HG03521 (cell line): ENCODE measurements around the gene SEMA3D.
"Not testable (repeated sequence)": the region's sequence is repeated elsewhere in the genome, so short reads cannot be mapped to it uniquely, and the experiment has no call there.

ENCODE experiments used
- ATAC-seq: cut with Tn5 transposase; IDR thresholded peaks from one replicate; pipeline ENCODE4 v1.9.1; 2021; ENCODE audit warnings: mild to moderate bottlenecking, moderate library complexity; ENCODE audit not compliant: unreplicated experiment

The SEMA3D gene

DNA sequence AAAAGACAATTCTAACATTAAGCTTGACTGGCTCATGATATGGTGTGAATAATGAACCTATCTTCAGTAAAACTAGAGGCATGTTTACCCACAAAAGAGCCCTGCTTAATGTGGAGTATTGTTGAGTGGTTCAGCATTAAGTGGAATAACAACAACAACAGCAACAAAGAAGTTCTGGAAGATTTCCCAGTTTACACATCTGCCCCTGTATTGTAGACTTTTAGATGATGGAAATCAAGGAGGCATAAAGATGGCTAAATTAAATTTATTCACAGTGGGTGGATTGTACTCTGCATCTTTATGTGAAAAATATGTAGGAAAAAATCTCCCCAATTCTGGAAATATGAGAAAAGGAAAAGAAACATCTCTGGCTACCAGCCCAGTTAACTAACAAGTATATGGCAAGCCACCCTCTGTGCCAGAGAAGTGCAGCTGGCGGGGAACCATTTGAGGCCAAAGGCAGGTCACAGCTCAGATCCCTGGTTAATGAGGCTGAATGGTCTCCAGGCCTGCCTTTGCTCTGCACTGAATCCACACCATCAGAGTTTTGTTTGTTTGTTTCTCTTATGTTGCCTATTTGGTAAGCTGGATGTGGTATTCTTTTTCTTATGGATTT is 186.0 kb downstream of the SEMA3D start:
- no peak for ATAC-seq

DNA sequence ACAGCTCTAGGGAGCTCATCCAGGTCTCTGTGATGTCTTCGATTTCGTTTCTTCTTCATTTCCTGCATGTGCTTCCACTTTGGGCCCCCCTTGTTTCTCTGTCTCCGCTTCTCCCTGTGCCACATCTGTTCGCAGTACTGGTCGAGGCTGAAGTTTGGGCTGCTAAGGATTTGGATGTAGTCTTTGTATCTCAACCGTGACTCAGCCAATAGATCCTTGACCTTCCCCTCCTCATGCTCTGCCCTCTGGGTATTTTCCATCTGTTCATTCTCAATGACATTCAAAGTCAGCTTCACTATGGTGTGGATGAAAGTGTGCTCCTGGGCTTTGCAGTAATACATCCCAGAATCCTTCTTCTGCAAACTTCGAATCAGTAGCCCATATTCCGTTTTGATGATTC is 187.4 kb downstream of the SEMA3D start:
- ATAC-seq: no peak

DNA sequence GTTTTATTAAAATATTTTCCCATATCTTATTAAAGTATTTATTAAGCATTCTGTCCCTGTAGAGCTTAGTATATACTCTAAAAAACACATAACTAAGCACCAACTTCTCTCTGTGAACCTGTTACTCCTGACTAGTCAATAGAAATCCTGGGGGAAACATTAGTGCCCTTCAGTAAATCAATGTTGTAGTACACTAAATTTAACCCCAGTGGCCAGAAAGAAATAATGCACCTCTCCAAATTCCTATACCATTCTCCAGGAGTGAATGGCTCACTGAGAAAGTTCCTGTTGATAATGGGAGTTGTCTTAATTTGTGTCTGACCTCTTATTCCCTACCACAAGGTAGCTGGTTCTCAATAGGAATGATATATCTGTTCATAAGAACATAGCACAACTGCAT is 188.2 kb downstream of the SEMA3D start:
- ATAC-seq: no peak

DNA sequence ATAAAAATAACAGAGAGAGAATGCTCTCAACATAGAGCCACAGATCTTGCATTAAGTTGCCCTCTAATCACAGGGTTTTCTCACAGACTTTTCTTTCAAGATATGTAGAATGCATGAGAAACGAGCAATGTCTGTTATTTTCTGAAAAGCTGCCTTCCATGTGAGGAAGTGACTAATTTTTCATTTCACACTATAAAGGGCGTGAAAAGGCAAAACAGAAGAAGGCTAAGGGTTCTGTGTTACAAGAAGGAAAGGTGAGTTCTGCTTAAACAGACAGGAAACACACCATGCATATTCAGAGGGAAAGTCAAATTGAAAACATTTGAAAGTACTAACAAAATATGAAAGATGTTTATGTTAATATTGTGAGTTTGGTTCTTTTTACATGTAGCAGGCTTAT is 189.2 kb downstream of the SEMA3D start:
- ATAC-seq: no peak

DNA sequence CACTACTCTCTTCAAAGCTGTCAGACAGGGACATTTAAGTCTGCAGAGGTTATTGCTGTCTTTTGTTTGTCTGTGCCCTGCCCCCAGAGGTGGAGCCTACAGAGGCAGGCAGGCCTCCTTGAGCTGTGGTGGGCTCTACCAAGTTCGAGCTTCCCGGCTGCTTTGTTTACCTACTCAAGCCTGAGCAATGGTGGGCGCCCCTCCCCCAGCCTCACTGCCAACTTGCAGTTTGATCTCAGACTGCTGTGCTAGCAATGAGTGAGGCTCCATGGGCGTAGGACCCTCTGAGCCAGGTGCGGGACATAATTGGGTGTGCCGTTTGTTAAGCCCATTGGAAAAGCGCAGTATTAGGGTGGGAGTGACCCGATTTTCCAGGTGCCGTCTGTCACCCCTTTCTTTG is 193.9 kb downstream of the SEMA3D start:
- not testable (repeated sequence) for ATAC-seq

DNA sequence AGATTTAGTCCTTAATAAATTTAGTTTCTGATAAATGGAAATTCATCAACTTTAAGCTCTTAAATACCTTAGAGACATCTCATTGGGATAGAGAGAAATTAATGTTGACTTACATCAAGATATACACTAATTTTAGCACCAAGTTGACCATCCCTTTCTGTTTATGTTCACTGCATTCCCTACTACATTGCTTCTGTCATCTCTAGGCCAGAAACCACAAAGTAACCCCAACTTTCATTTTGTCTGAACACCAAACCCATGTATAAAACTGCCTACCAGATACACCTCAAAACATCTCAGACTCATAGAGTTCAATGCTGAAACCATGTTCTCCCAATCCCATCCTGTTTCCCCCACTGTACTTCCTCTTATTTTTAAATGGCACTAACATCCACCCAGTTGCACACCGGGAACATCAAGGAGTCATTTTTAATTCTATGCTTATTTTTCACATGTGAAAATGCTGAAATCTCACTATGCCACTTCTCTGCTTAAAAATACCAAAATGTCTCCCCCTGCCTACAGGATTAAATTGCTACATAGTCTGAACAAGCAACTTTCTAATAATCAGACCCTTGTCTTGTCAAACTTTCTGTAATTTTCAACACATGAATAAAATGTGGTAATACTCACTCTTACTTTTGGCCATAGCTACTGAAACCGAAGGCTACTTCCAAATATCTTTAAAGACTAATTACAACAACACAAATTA is 201.6 kb downstream of the SEMA3D start:
- ATAC-seq: no peak

DNA sequence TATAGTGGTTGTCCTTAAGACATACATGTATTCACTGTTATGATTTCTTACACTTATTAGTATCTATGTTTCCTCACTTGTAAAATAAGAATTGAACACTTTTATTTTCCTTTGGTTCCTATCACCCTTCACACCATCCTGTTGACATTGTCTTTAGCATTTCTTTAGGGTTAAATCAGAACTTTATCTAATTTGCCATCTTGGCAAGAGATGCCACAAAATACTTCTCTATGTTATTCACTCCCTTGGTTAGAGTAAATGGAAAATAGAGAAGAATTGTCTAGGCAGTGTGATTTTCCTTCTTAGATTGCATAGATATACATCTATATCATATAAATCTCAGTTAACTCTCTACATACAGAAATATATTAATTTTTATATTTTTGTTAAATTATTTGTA is 204.7 kb downstream of the SEMA3D start:
- ATAC-seq: no peak

DNA sequence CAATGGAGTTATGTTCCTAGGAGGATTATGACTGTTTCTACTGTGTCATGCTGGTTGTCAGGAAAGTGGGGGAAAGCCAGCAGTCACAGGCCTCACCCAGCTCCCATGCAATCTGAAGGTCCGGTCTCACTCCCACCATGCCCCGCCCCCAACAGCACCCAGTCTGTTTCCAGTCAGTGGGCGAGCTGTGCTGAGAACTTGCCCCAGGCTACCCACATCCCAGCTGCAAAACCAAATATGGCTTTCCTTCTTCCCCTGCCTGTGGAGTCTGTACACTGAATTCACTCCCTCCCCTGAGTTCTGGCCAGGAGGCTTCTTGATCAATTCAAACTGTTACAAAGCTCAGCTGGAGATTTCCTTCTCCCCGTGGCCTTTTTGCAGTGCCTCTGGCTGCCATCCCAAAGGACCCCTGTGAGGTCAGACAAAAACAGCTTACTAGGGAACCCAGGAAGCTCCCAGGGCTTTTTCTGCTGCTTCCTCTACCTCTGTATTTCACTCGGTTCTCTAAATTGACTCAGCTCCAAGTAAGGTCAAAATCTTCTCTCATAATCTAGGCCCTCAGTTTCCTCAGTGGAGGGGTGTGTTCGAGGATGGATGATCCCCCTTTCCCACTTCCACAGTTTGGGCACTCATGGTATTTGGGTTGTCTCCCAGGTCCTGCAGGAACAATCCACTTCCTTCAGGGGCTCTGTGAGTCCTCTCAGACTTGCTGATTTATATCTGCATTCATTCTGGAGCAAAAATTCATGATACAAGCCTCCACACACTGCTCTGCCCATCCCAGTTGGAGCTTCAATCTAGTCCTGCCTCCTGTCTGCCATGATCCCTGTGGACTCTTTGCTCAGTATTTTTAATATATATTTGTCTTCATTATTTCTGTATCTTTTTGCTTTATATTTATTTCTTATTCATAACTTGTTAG is 205.5 kb downstream of the SEMA3D start:
- no peak for ATAC-seq

DNA sequence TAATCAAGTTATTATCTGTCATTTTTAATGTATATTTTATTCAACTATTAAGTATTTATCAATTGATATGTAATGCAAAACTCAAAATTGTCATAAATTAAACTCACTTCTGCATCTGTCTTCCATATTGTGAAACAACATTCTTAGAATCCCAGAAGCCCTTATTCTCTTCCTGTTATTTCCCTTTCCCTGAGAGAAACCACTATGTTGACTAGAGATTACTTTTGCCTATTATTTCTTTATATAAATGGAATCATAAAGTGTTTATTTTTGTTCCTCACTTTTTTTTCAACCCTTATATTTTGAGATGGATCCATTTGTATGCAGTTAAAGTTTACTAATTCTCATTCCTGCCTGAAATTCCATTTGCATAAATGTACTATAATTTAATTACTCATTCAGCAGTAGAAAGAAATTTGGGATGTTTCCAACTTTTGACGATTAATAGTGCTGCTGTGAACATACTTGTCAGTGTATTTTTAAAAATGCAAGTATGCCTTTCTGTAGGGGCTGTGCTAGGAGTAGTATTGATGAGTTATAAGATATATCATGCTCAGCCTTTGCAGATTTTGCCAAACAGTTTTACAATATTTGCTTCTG is 211.2 kb downstream of the SEMA3D start:
- no peak for ATAC-seq

DNA sequence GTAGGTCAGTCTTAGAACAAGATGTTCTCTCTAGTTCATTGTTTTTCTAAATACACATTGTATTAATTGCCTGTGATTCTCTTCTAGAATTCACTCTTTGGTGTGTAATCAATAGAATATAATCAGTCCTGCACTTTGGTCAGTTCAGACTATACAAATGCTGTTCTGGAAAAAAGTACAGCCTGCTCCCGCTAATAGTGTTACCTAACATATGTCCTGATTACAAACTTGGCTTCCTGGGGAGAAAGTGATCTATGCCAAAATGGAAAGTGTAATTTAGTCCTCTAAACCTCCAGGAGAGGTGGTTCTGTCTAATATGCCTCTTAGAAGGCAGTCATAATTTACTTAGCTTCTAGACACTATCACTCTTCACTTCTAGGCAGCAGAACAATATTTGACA is 215.5 kb downstream of the SEMA3D start:
- no peak for ATAC-seq

DNA sequence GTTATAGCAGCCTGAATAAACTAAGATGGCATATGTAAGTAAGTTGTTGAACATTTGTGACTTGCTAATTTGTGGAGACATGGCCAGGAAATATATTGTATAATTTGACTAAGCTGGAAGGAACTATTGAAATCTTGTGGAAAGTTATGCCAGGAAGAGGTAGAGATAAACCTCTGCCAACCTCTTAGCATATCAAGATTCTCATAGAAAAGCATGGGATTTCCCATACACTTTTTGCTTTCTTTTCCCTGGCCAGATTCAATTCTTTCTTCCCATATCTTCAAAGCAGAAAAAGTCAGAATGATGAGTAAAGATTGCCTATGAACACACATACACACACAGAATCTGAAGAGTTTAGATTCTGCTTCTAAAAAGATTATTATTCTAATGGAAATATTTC is 216.2 kb downstream of the SEMA3D start:
- ATAC-seq: no peak

DNA sequence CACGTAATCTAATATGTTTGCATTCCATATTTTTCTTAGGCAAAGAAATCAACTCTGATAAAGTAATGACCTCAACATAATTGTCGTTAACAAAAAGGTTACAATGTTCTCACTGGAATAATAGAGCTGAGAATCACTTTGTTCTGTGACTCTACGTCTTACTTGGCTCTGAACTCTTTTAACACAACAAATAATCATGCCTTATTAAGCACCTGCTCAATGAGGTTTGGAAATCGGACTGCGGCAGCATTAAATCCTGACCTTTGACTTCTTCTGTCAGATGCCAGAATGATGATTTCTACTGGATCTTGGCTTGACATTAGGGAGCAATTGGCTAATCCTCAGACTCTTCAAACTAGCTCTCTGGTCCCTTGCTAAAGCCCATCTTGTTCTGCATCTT is 233.6 kb downstream of the SEMA3D start:
- ATAC-seq: no peak

DNA sequence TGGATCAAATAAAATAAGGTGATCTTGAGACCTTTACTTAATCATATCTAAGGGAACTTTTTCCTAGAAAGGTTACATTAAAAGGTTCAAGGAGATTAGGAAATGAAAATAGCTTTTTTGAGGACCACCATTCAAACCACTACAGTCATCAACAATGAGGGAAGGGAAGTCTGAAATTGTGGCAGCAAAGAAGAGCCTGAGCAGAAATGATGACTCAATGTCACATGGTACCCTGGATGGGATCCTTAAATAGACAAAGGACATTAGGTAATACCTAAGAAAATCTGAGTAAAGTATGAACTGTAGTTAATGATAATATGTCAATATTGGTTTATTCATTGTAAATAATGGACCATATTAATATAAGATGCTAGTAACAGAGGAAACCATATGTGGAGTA is 236.0 kb downstream of the SEMA3D start:
- ATAC-seq: no peak

DNA sequence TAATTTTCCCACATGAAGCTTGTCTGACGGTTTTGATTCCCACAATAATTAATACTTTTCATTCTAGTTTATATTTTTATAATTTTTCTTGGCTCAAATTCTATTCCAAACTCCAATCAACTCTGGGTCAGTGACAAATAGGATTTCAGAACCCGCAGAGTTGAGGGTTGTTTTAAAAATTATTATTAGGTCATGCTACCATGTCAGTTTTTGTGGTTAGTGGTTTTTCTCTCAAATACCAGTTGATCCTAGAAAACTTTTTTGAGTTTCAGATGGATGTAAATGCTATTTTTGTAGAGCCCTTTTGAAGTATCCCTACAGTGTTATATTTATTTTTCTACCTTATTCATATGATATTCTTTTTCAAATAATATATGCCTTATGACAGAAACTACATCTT is 237.4 kb downstream of the SEMA3D start:
- ATAC-seq: no peak

DNA sequence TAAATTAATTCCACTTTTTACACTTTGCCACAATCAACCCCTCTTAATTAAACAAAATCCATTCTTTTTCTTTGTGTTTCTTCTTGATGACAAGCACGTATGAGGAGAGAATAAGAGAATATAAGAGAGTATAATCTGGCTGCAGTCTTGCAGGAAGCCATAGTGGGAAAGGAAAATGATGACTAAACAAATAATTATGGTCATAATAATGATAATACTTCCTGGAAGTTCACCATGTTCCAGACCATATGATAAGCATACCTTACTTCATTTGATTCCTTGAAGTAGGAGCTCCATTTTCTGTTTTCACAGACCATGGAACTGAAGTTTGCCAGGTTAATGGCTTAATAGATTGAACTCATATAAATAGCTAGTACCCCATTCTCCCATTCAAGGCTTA is 237.8 kb downstream of the SEMA3D start:
- no peak for ATAC-seq

DNA sequence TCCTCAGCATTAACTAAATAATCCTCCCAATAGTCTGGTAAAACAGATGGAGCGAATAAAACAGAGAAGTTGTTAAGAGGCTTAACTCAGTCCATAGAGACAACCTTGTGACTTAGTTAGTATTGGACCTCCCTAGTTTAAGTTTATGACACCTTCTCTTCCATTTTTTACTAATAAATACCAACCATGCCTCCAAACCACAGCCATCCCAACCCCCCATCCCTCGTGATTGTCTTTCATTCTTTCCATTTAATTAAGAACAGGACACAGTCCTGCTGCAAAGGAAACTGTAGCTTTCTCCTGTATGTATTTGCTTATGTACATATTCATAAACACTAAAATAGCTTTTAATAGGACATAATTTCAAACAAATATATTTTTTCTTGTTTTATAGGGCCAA is 238.2 kb downstream of the SEMA3D start:
- no peak for ATAC-seq

DNA sequence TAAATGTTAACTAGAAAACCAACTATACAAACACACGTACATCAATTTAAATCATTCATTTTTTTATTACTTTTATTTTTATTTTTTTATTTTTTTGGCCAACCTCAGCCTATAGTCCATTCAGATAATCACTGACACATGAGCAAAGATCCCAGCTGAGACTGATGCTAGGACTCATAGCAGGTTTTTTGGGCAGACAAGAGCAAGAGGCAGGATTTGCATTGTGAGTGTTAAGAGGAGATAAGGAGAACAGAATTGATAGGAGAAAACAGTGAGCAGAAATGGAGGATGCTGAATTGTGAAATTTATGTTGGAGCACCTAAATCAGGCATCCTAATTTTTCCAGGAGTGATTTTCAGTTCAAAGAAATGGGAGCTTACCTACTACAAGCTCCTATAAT is 240.3 kb downstream of the SEMA3D start:
- no peak for ATAC-seq
